NCI-H2196 treated with DMSO at 0.1 percent for 48 hours (cell line): ENCODE data around the gene C1orf226.
"Not testable (repeated sequence)": the region's sequence is repeated elsewhere in the genome, so short reads cannot be mapped to it uniquely, and the experiment has no call there.

ENCODE experiments used
- DNase-seq: peaks from one replicate; lab custom pipeline; 2025; ENCODE audit not compliant: unreplicated experiment; lab: John Stamatoyannopoulos, UW

C1orf226 gene, protein sequence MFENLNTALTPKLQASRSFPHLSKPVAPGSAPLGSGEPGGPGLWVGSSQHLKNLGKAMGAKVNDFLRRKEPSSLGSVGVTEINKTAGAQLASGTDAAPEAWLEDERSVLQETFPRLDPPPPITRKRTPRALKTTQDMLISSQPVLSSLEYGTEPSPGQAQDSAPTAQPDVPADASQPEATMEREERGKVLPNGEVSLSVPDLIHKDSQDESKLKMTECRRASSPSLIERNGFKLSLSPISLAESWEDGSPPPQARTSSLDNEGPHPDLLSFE

DNA sequence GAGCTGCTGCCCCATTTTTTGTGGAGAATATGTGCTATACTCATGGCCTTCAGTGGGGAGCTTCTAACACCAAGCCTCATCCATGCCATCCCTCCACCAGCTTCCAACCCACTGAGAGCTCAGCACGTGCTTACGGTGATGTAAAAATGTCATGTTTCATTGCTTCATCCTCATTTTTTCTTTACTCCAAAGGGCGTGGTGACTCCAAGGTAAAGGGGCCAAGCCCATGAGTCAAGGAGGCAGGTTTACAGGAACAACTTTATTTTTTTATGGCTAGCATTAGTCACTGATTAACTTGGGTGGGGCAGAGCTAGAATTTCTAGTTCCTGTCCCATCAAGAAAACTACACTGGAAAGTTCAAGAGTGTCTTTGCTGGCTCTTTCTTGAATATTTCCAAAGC is at the start of gene C1orf226:
C1orf226 (plus strand) TSS at position 346 of the 400 bp plus-strand sequence. CDS start 174 bp downstream, outside the sequence.
- DNase-seq = no peak

DNA sequence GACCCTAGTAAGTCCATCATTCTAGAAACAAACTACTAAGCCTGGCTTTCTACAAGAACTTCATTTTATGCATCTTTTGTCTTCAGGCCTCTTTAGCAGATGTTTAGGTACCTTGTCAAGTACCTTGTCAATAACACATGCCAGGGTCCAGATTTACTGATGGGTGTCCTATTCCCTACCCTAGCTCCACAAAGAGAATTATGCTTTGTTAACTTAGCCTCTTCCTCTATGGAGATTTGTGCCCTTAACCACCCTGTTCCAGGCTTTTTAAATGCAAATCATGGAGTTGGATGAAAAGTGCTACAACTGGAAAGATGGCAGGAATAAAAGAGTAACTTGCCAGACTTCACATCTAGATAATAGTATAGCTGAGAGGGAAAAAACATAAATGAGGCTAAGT is 47.5 kb upstream of the C1orf226 start:
- no peak for DNase-seq

- DNase-seq = no peak
Observed at GRCh38 chr1:162335126-162335525, 46.4 kb upstream of the C1orf226 start.

DNA sequence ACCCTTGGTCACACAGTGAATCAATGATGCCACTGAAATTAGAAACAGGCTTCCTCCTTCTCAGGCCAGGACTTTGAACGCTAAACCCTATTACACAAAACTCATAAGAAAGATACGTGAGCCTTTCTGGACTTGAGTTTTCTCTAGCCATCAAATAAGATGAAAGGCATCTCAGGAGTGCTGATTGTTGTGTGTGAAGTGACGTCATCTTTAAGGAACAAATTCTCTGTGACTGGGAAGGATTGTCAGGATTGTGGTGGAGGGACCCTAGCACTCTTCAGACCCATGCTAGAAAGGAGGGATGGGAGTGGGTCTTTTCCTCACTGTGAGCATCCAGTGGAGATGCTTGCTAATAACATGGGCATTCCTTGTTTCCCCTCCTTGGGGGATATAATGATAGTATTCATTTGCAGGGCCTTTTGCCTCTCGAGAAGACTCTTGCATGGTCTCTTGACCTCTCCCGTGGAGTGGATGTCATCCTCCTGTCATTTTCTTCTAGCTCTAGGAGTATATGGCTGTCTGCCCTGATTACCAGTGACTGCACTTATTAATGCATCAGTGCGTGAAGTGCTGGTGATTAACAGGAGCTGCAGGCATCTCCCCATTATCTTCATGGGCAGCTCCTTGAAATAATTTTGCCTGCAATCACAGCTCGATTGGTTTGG is 44.8 kb upstream of the C1orf226 start:
- no peak for DNase-seq

- DNase-seq = no peak
Observed at GRCh38 chr1:162342452-162342983, 39.0 kb upstream of the C1orf226 start.

DNA sequence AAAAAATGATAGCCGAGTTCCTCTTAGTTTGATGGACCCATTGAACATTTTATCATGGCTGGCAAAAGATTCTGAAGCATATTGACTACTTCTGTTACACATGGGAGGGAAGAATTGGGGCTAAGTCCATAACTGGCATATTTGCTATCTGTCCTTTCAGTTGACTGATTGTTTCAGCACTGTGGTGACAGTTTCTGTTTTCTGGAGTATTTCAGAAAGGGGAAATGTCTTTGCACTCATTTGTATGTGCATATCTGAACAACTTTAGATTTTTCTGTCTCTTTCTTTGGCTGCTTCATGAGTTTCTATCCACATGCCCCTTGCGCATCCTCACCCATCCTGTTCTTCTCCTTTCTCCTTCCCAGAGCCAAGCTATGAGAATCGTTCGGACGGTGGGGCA is 38.1 kb upstream of the C1orf226 start:
- DNase-seq = no peak

DNA sequence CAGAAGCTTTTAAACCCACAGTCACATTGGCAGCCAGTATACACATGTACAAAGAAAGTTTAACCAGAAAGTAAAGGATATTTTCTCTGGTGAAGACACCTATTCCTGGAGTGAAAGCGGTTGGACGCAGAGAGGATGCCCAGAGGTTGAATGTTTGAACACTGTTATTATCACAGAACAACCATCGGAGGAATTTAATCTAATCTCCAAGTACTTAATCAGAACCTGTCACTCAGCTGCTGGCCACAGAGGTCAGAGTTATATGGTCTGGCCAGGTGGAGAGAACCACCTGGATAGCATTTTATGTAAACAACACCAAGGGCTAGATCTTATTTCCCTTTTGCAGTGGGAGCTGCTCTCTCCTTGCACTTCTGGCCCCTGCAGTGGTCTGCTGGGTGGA is 34.2 kb upstream of the C1orf226 start:
- no peak for DNase-seq

- DNase-seq = no peak
Observed at GRCh38 chr1:162349635-162350330, 31.7 kb upstream of the C1orf226 start.

DNA sequence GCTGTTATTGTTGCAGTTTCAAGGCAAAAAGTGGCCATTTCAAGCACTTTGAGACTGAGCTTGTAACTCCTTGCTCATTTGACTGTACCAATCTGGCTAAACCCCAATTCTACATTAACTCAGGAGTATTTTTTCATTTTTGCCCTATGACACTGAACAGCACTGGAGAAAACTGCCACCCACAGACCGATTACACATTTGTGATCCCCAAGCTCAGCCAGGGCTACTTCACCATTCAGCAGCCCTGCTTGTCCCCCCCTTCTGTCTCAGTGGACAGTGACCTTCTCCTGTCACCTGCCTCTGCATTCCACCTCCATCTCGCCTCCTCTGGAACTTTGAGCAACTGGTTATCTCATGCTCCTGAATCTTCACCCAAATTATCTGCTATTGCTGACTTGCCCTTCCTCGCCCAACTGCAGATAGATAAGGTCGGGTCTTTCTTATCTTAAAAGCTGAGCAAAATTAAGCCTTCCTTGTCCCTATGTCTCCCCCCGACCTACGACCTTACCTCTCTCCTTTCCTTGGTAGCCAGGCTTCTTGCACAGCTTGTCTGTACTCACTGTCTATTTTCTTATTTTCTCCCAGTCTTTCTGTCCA is 30.2 kb upstream of the C1orf226 start:
- no peak for DNase-seq

DNA sequence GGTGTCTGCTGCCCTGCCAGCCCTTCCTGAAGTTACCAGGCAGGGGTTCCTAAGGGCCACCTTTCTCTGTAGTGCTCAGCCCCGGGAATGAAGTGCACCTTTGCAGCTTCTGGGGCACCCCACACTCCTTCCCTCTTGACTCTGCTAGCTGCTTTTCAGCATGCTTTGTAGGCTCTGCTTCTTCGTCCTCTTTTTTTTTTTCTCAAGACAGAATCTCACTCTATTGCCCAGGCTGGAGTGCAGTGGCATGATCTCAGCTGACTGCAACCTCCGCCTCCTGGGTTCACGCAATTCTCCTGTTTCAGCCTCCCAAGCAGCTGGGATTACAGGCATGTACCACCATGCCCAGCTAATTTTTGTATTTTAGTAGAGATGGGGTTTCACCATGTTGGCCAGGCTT is 29.7 kb upstream of the C1orf226 start:
- not testable (repeated sequence) for DNase-seq

- DNase-seq = no peak
Observed at GRCh38 chr1:162353078-162353477, 28.4 kb upstream of the C1orf226 start.

DNA sequence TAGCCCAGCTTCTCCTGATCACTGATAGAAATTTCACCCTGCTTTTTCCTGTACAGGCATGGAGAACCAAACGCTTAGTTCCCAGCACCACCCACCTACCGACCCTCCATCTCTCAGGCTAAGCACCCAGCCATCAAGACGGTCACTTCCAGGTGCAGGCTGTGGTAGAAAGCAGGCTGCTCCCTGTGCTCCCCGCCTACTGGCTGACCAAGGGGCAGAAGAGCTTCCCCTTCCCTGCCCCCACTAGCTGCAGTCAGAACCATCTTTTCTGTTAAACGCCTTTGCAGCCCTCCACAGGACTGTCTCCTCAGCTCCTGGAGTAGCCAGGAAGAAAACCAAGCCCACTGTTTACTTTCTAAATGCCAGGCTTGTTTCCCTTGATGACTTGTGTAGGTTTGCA is 27.8 kb upstream of the C1orf226 start:
- no peak for DNase-seq

- DNase-seq = no peak
Observed at GRCh38 chr1:162357681-162358266, 23.8 kb upstream of the C1orf226 start.

DNA sequence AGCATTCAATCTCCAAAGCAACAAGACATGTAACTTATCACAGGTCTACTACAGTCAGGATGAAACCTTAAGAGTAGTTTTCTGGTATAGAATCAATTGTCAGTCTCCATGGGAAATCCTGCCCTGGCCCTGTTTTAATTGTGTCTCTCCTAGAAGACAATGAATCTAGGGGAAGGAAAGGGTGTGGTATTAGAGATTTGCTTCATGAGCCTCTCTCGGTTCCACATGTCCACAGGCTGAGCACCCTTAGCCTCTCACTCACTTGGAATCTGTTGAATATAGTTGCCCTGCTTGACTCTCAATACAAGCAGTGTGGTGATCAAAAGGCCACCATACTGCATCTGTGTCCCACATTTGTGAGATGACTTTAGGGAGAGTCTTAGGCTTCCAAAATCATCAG is 22.6 kb upstream of the C1orf226 start:
- no peak for DNase-seq

- no peak for DNase-seq
Observed at GRCh38 chr1:162359523-162360236, 21.8 kb upstream of the C1orf226 start.

DNA sequence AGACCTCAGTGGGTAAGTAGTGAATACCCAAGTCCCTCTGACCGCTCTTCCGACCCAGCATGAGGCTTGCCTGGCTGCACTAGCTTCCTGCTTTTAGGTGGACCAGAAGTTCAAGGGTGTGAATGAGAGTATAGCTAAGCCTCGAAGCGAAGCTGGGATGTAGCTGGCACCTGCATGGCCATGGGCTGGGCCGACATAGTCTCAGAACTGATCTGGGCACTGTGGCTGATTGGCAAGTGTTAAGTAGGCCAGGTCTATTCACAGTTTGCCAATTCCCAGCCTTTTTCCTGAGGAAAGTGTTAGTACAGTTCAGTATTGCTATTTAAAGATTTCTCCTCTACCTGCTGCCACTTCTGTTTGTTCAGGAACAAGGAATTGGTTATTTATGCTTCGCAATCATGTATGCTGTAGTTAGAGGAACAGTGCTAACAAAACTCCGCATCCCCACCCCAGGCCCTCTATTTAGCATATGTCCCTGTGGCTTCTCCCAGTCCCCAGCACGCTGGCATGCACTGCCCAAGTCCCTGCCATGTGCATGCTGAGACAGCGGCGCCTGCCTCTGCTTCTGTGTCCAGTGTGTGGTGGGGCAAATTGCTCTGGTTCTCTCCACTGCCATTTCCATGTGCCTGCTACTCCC is 21.2 kb upstream of the C1orf226 start:
- no peak for DNase-seq

DNA sequence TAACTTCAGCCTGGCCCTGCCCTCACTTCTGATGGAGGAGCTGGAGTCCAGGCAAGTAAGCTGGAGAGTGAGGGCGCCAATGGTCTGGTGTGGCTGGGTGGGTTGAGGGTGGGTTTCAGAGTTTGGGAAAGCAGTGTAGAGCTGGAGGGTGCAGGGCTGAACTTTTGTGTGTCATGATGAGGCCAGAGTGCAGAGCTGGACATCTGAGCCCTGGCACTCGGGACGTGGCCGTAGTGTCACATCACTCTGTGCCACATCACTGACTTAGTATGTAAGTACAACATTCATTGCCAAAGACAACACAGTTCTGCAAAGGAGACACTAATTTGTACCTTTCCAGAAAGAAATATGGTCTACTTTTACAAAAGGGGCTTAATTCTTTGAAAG is 20.7 kb upstream of the C1orf226 start:
- DNase-seq = no peak

DNA sequence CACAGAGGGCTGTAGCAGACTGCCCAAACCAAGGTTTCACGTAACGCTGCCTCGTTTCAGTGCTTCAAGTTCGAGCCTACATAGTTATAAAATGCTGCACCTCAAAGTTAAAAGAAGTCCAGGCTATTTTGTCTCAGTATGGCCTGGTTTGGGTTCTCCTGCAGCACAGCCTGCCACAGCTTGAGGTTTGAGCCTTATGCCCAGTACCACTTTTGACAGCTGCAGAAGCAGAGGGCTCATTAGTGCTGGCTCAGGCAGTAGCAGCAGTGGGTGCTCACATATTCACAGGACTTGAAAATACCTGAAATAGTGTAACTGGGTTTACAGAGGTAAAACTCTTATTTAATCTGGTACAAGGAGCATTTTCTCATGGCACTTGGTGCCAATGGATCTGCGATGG is 20.2 kb upstream of the C1orf226 start:
- DNase-seq = no peak

DNA sequence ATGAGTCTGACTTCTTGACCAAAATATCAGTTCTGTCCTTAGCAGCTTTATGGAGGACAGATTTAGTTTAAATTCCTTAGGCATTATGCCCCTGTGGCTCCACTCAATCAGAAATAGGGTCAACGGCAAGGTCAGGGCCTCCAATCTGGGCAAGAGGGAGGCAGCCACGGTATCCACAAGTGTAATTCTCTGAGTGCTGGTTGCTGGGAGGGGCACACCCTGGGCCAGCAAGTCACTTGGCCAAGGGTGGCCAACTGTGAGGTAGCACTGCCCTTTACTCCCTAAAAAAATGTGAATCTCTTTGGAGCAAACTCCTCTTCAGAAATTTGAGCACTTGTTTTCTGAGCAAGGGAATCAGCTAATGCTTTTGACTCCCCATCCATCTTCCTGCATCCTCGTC is 17.7 kb upstream of the C1orf226 start:
- no peak for DNase-seq

DNA sequence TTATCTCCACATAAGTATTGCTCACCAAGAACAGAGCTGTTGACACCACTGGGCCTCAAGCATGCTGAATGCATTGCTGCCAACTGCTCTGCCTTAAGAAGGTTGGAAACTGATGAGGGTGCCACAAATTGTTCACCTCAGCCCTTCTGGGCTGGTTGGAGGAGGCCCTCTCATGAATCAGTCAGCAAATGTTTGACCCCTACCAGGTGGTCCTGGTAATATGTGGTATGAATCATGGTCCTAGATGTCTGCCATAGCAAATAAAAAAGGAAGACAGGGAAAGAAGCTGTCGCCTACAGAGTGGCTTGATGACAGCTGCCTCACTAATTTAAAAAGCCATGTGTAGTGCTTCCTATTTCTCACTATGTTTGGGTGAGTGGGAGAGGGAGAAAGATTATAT is 17.0 kb upstream of the C1orf226 start:
- no peak for DNase-seq
